ENCODE measurements around the gene MYL6.

- TF ChIP-seq EZH2phosphoT487 (IDR thresholded peaks at IDR 0.05; ENCODE audit: insufficient read depth, low read depth) = no peak
- no peak for TF ChIP-seq EZH2 (IDR thresholded peaks at IDR 0.05; ENCODE audit: insufficient read depth, poor library complexity, severe bottlenecking)
These were observed at the start of gene MYL6 for GRCh38 chr12:56158029-56158925.

All from GM23248 (cell line).